ENCODE measurements around the gene CCSAP.

DNA sequence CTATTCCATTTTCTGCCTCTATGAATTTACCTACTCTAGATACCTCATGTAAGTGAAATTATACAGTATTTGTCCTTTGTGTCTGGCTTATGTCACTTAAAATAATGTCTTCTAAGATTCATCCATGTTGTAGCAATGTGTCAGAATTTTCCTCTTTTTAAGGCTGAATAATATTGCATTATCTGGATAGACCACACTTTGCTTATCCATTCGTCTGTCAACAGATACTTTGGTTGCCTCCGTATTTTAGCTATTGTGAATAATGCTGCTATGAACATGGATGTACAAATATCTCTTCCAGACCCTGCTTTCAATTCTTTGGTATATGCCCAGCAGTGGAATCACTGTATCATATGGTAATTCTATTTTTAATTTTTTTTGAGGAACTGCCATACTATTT, 10.1 kb upstream of the CCSAP start:
- no peak for TF ChIP-seq ZNF207 (IDR thresholded peaks at IDR 0.05; ENCODE audit: borderline replicate concordance)
- TF ChIP-seq, protein P1, sequence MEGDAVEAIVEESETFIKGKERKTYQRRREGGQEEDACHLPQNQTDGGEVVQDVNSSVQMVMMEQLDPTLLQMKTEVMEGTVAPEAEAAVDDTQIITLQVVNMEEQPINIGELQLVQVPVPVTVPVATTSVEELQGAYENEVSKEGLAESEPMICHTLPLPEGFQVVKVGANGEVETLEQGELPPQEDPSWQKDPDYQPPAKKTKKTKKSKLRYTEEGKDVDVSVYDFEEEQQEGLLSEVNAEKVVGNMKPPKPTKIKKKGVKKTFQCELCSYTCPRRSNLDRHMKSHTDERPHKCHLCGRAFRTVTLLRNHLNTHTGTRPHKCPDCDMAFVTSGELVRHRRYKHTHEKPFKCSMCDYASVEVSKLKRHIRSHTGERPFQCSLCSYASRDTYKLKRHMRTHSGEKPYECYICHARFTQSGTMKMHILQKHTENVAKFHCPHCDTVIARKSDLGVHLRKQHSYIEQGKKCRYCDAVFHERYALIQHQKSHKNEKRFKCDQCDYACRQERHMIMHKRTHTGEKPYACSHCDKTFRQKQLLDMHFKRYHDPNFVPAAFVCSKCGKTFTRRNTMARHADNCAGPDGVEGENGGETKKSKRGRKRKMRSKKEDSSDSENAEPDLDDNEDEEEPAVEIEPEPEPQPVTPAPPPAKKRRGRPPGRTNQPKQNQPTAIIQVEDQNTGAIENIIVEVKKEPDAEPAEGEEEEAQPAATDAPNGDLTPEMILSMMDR (IDR thresholded peaks at IDR 0.05 in 2 of 3, conservative IDR thresholded peaks at IDR 0.05 in 1 of 3; ENCODE audit: control insufficient read depth in 2 of 3, extremely low read depth in 1 of 3, insufficient read depth in 1 of 3, low read depth in 3 of 3, low read length in 3 of 3): no peak
- TF ChIP-seq, protein P2, sequence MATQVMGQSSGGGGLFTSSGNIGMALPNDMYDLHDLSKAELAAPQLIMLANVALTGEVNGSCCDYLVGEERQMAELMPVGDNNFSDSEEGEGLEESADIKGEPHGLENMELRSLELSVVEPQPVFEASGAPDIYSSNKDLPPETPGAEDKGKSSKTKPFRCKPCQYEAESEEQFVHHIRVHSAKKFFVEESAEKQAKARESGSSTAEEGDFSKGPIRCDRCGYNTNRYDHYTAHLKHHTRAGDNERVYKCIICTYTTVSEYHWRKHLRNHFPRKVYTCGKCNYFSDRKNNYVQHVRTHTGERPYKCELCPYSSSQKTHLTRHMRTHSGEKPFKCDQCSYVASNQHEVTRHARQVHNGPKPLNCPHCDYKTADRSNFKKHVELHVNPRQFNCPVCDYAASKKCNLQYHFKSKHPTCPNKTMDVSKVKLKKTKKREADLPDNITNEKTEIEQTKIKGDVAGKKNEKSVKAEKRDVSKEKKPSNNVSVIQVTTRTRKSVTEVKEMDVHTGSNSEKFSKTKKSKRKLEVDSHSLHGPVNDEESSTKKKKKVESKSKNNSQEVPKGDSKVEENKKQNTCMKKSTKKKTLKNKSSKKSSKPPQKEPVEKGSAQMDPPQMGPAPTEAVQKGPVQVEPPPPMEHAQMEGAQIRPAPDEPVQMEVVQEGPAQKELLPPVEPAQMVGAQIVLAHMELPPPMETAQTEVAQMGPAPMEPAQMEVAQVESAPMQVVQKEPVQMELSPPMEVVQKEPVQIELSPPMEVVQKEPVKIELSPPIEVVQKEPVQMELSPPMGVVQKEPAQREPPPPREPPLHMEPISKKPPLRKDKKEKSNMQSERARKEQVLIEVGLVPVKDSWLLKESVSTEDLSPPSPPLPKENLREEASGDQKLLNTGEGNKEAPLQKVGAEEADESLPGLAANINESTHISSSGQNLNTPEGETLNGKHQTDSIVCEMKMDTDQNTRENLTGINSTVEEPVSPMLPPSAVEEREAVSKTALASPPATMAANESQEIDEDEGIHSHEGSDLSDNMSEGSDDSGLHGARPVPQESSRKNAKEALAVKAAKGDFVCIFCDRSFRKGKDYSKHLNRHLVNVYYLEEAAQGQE (IDR thresholded peaks at IDR 0.05; ENCODE audit: low read depth, low read length): no peak
- TF ChIP-seq EED (IDR thresholded peaks at IDR 0.05; ENCODE audit: low read depth): no peak
- TF ChIP-seq POLR2A (IDR thresholded peaks at IDR 0.05; ENCODE audit: low read depth, low read length): no peak

Data from GM12878 (cell line).